Fibroblast of lung (primary cell): ENCODE results near the gene AZI2. TPM values are rescaled to one million over a fixed set of nuclear protein-coding genes. Genes with fewer than 3 reads are reported as not detected.

Experiments used
- DNase-seq, 2 donors: peaks; one replicate each; pipeline versions ENCODE4 v3.0.0 to v3.0.0-alpha.2; 2010; ENCODE audit warnings: low read depth in 2 of 2
- H2AFZ ChIP-seq: 2 replicates; pipeline ENCODE4 v1.5.1; 2012; ENCODE audit warnings: low read length, control low read depth, inconsistent platforms
- H3K27ac ChIP-seq: 2 replicates; pipeline ENCODE4 v1.5.1; 2011; ENCODE audit warnings: low read length, control low read depth; ENCODE audit not compliant: insufficient read depth
- H3K27me3 ChIP-seq: 2 replicates; pipeline ENCODE4 v1.5.1; 2011; ENCODE audit warnings: mild to moderate bottlenecking, low read length; ENCODE audit not compliant: control insufficient read depth, insufficient read depth
- H3K36me3 ChIP-seq: 2 replicates; pipeline ENCODE4 v1.5.1; 2011; ENCODE audit warnings: low read length; ENCODE audit not compliant: control insufficient read depth, insufficient read depth
- H3K4me1 ChIP-seq: 2 replicates; pipeline ENCODE4 v1.5.1; 2011; ENCODE audit warnings: low read length; ENCODE audit not compliant: control insufficient read depth, insufficient read depth; ENCODE audit errors: extremely low read depth
- H3K4me2 ChIP-seq: 2 replicates; pipeline ENCODE4 v1.5.1; 2011; ENCODE audit warnings: low read length, control low read depth; ENCODE audit not compliant: insufficient read depth; ENCODE audit errors: extremely low read depth
- H3K4me3 ChIP-seq, 4 experiments: fragments of 200-600 bp in 1 of 4; sonication (generic) in 1 of 4; replicated peaks in 1 of 4; 2 replicates each; pipeline ENCODE4 v1.5.1; 2011 to 2016; ENCODE audit warnings: low read length in 4 of 4, low read depth in 3 of 4, mild to moderate bottlenecking in 3 of 4, control low read depth in 2 of 4, inconsistent platforms in 1 of 4, mixed read lengths in 1 of 4; ENCODE audit not compliant: insufficient read depth in 1 of 4; ENCODE audit errors: control extremely low read depth in 1 of 4
- H3K79me2 ChIP-seq: 2 replicates; pipeline ENCODE4 v1.5.1; 2012; ENCODE audit warnings: mild to moderate bottlenecking, low read length, inconsistent platforms; ENCODE audit not compliant: control insufficient read depth, insufficient read depth
- H3K9ac ChIP-seq: 2 replicates; pipeline ENCODE4 v1.5.1; 2011; ENCODE audit warnings: mild to moderate bottlenecking, low read length, control low read depth; ENCODE audit not compliant: insufficient read depth
- H3K9me3 ChIP-seq: 2 replicates; pipeline ENCODE4 v1.5.1; 2012; ENCODE audit warnings: low read depth, low read length; ENCODE audit not compliant: control insufficient read depth, insufficient read depth
- H4K20me1 ChIP-seq: 2 replicates; pipeline ENCODE4 v1.5.1; 2011; ENCODE audit warnings: low read length; ENCODE audit not compliant: control insufficient read depth, insufficient read depth; ENCODE audit errors: extremely low read depth
- EZH2 ChIP-seq: IDR thresholded peaks from 2 replicates; pipeline ENCODE4 v1.5.1; 2012; ENCODE audit warnings: low read length, control low read depth, mild to moderate bottlenecking; ENCODE audit errors: missing control alignments
- polyA plus RNA-seq, 2 donors: library from polyadenylated mRNA; depleted of rRNA in 1 of 2; stranded (reverse) in 1 of 2; unstranded in 1 of 2; fragments of >200 nt; gene quantifications; 2 replicates each; pipeline ENCODE4 v1.2.1, GENCODE V29; 2011 to 2012; ENCODE audit warnings: missing spikeins in 1 of 2
- total RNA-seq: library from RNA; depleted of rRNA; stranded (reverse); fragments of >200 nt; gene quantifications from 2 replicates; pipeline ENCODE4 v1.2.1, GENCODE V29; 2014
- TF ChIP-seq, protein P1 (sequence below), 2 donors: IDR thresholded peaks in 1 of 2; conservative IDR thresholded peaks in 1 of 2; 1 replicate in 1 of 2; 2 replicates in 1 of 2; pipeline ENCODE4 v1.5.1; 2011 to 2012; ENCODE audit warnings: low read length in 2 of 2, control low read depth in 1 of 2, inconsistent platforms in 1 of 2, low read depth in 1 of 2, mild to moderate bottlenecking in 1 of 2

The AZI2 gene
- total and polyA plus RNA-seq, 2 donors (not counting 1 experiment from before 2014, with no cell fraction given) = 183 to 202 TPM

DNA sequence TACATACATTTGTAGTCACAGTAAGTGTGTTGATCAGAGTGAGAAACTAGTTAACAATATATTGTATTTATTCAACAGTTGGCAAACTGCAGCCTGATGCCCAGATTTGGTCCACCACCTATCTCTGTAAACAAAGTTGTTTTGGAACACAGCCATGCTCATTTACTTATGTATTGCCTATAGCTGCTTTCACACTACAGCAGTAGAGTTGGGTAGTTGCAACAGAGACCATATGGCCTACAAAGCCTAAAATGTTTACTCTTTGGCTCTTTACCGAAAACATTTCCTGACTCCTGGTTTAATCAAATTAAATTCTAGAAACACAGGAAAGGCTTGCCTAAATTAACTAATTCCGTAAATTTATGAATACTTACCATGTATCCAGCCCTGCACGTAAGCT lies 67.8 kb downstream of the AZI2 start:
- H3K79me2 ChIP-seq = no peaks in the 10 kb centered on the region
- DNase-seq = peak in 1 of 2 donors; percentile 17
- H3K4me3 ChIP-seq = no peak overlapping the region
- H3K27ac ChIP-seq = no peak overlapping the region
- no peaks in the 10 kb centered on the region for H4K20me1 ChIP-seq
- H3K9me3 ChIP-seq = no peaks in the 10 kb centered on the region
- TF ChIP-seq EZH2 = no peak
- TF ChIP-seq, protein P1, sequence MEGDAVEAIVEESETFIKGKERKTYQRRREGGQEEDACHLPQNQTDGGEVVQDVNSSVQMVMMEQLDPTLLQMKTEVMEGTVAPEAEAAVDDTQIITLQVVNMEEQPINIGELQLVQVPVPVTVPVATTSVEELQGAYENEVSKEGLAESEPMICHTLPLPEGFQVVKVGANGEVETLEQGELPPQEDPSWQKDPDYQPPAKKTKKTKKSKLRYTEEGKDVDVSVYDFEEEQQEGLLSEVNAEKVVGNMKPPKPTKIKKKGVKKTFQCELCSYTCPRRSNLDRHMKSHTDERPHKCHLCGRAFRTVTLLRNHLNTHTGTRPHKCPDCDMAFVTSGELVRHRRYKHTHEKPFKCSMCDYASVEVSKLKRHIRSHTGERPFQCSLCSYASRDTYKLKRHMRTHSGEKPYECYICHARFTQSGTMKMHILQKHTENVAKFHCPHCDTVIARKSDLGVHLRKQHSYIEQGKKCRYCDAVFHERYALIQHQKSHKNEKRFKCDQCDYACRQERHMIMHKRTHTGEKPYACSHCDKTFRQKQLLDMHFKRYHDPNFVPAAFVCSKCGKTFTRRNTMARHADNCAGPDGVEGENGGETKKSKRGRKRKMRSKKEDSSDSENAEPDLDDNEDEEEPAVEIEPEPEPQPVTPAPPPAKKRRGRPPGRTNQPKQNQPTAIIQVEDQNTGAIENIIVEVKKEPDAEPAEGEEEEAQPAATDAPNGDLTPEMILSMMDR (conservative IDR thresholded peaks at IDR 0.05 in 1 of 2, IDR thresholded peaks at IDR 0.05 in 1 of 2; ENCODE audit: low read depth in 1 of 2, low read length in 2 of 2) = no peak
- H3K36me3 ChIP-seq = no peaks in the 10 kb centered on the region
- no peaks in the 10 kb centered on the region for H3K27me3 ChIP-seq
- H3K4me1 ChIP-seq = no peaks in the 10 kb centered on the region
- H3K4me2 ChIP-seq = no peak overlapping the region
- no peak overlapping the region for H3K9ac ChIP-seq
- H2AFZ ChIP-seq = no peak overlapping the region

DNA sequence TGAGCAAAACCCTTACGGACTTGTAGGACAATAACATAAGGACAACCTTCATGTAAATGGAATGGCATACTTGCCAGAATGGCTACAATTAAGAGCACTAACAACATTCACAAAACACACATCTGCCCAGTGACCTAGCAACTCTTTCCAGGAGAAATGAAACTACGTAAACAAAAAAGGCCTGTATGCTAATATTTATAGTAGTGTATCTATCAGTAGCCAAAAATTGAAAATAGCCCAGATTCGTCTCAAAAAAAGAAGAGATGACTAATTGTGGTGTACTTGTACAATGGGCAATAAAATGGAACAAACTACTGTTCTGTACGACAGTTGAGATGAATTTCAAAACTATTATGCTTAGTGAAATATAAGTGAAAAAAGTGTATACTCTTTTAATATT lies 68.9 kb downstream of the AZI2 start:
- Histone ChIP-seq H3K9ac (no peak overlapping the region), H3K36me3 (peaks cover 1% of the 10 kb centered on the region), H3K27me3 (no peaks in the 10 kb centered on the region), H3K4me2 (peak overlapping the region; percentile 23), H3K4me3 (no peak overlapping the region), H3K9me3 (no peaks in the 10 kb centered on the region), H3K4me1 (no peaks in the 10 kb centered on the region), H3K27ac (no peak overlapping the region), H4K20me1 (no peaks in the 10 kb centered on the region), H3K79me2 (no peaks in the 10 kb centered on the region), H2AFZ (no peak overlapping the region)
- peak; percentile 13 to 76 for DNase-seq
- no peak for TF ChIP-seq EZH2
- TF ChIP-seq, protein P1 (conservative IDR thresholded peaks at IDR 0.05 in 1 of 2, IDR thresholded peaks at IDR 0.05 in 1 of 2; ENCODE audit: low read depth in 1 of 2, low read length in 2 of 2) = no peak

DNA sequence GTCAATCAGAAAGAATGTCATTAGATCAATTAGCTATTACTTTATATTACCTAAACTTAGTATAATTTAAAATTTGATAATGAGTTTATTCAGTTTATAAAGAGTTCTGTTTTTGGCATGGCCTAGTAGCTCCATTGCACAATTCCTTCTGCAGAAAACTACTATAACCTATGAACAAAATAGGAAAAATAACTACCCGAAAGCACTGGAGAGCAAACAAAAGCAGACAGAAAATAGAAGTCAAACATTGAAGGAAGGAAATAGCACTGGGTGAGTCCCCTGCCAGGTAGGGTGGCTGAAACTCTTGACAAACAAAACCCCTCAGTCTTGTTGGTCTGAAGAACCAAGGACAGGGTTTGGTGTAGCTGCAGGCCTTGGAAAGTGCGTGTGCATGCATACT lies 69.7 kb downstream of the AZI2 start:
- Histone ChIP-seq H4K20me1 (no peaks in the 10 kb centered on the region), H3K79me2 (no peaks in the 10 kb centered on the region), H3K4me2 (no peak overlapping the region), H3K27me3 (no peaks in the 10 kb centered on the region), H3K36me3 (peaks cover 1% of the 10 kb centered on the region), H2AFZ (no peak overlapping the region), H3K27ac (no peak overlapping the region), H3K4me3 (no peak overlapping the region), H3K9me3 (no peaks in the 10 kb centered on the region), H3K9ac (no peak overlapping the region), H3K4me1 (no peaks in the 10 kb centered on the region)
- TF ChIP-seq EZH2 = no peak
- TF ChIP-seq, protein P1 (conservative IDR thresholded peaks at IDR 0.05 in 1 of 2, IDR thresholded peaks at IDR 0.05 in 1 of 2; ENCODE audit: low read depth in 1 of 2, low read length in 2 of 2) = no peak
- DNase-seq = peak in 1 of 2 donors; percentile 10
